GM13976 (cell line): Measurements from ENCODE around the gene MEIS1.

ENCODE experiments used
- DNase-seq: peaks from one replicate; pipeline ENCODE4 v3.0.0; 2012; ENCODE audit warnings: low spot score
- in situ Hi-C: fragments of 300-500 bp; cut with MboI; formaldehyde crosslinking; loops from one replicate; pipeline ENCODE4 v1.12.0; 2022; ENCODE audit warnings: low sequenced_read_pairs, mixed read lengths, inconsistent platforms; ENCODE audit not compliant: unreplicated experiment
- TF ChIP-seq, protein P1 (sequence below): IDR thresholded peaks from 2 replicates; pipeline ENCODE4 v1.5.1; 2012; ENCODE audit warnings: borderline replicate concordance, mild to moderate bottlenecking; ENCODE audit not compliant: insufficient read depth; ENCODE audit errors: extremely low read depth, missing control alignments, control extremely low read depth

The MEIS1 gene

DNA sequence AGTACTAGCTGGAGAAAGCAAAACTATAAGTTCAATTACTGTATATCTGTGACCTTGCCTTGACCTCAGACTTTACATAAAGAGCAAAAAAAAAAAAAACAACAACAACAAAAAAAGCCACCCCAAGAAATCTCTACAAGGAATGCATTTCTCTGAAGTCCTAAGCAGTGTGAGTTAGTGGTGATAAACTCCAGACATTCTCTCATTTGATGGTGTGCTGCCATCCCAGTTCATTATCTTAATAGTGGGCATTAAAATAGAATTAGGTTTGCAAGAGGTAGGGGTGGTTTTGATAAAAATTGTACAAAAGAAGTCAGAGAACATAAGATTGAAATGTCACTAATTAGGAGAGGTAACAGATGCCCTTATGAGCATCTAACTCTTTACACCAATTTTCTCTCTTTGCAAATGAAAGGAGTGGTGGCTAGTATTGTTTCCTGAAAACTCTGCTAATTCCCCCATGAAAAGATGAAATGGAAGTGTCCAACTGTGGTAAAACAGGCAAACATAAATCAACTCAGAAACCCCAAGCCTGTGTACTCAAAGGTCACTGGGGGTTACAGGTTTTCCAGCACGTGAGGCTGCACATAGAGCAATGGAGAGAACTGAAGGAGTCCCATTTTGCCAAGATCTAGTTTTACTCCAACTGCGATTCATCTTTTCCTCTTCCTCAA is 131.9 kb downstream of the MEIS1 start:
- TF ChIP-seq, protein P1, sequence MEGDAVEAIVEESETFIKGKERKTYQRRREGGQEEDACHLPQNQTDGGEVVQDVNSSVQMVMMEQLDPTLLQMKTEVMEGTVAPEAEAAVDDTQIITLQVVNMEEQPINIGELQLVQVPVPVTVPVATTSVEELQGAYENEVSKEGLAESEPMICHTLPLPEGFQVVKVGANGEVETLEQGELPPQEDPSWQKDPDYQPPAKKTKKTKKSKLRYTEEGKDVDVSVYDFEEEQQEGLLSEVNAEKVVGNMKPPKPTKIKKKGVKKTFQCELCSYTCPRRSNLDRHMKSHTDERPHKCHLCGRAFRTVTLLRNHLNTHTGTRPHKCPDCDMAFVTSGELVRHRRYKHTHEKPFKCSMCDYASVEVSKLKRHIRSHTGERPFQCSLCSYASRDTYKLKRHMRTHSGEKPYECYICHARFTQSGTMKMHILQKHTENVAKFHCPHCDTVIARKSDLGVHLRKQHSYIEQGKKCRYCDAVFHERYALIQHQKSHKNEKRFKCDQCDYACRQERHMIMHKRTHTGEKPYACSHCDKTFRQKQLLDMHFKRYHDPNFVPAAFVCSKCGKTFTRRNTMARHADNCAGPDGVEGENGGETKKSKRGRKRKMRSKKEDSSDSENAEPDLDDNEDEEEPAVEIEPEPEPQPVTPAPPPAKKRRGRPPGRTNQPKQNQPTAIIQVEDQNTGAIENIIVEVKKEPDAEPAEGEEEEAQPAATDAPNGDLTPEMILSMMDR = no peak
- no peak for DNase-seq
- in situ Hi-C loops = no loop called here

- in situ Hi-C loops = no loop called here
- TF ChIP-seq, protein P1 = no peak
- no peak for DNase-seq
These were observed 132.8 kb downstream of the MEIS1 start for GRCh38 chr2:66567729-66568128.

GRCh38 chr2:66568650-66569300 is 133.8 kb downstream of the MEIS1 start:
- TF ChIP-seq, protein P1 = no peak
- in situ Hi-C loops = no loop called here
- no peak for DNase-seq

DNA sequence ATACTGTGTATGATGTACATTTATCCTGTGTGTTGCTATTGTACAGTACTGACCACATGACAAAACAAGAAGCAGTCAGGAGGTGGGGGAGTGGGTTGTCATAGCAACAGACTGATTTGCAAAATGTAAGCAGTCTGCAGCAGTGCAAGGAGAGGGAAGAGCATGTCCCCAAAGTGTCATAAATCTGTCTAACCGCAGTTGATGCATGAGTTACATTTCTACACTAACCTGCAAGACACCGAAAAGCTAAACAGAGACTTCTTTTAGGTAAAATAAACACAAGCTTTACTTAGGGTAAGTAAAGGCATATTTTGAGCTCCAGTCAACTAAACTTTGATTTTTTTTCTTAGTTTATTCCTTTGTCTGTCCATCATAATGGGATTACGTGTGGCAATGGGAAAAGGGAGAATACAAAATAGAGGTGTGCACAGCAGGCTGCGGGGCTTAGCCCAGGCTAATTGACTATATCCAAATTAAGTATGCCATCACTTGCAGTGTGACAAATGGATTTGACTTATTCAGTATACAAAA is 134.5 kb downstream of the MEIS1 start:
- in situ Hi-C loops = no loop called here
- DNase-seq = no peak
- TF ChIP-seq, protein P1 = no peak

DNA sequence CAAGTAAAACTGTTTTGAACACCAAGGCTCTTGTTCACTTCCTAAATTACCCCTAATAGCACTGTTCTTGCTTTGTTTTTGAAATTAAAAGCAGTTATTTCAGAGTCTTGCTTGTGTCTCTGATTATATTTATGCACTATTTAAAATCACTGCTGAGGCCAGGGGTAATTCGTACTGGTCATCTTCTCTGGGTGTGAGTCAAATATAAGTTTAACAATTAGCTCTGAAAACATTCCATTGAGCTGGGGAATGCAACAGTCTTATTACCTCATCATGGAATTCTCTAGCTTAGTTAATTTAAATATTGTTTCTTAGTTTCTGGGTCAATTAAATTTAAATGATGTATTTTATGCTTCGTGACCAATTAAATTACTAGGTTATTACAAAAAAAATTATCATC is 135.0 kb downstream of the MEIS1 start:
- no peak for DNase-seq
- in situ Hi-C loops = no loop called here
- TF ChIP-seq, protein P1 = no peak

DNA sequence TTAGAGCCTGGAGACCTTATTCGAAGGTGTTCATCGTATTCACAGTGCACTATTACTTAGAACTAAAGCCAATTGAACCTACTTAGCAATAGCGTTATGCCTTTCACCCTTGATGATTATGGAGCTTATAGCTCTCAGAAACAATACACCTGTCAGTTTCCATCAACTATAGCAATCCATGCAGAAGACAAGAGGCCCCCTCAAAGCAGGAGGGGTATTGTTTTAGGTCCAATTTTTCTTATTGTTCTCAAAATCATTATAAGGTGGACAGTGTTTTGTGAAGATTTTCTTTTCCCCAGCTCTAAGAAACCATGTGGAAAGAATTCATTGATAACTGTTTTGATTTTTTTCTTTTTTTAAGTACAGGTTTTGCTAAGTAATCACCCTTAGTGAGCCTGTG is 135.5 kb downstream of the MEIS1 start:
- TF ChIP-seq, protein P1 = no peak
- no peak for DNase-seq
- in situ Hi-C loops = no loop called here
